Activated naive CD4-positive, alpha-beta T cell treated with Interleukin-2 at 50 U/mL for 16 hours (primary cell): ENCODE data around the gene SHOX.
"Not testable (repeated sequence)": the region's sequence is repeated elsewhere in the genome, so short reads cannot be mapped to it uniquely, and the experiment has no call there.

Experiments
- DNase-seq: peaks from one replicate; pipeline ENCODE4 v3.0.0-alpha.2; 2020

SHOX gene

GRCh38 chrX:630612-631496 is at the start of gene SHOX:
TSS of gene SHOX (plus strand) at chrX:630791. CDS start at chrX:630898, 107 bp downstream.
- no peak for DNase-seq

GRCh38 chrX:581066-581465 is 49.5 kb upstream of the SHOX start:
- no peak for DNase-seq

- DNase-seq = no peak
Observed at GRCh38 chrX:581720-582298, 48.8 kb upstream of the SHOX start.

GRCh38 chrX:584572-584971 is 46.0 kb upstream of the SHOX start:
- DNase-seq = no peak

GRCh38 chrX:585115-585808 is 45.3 kb upstream of the SHOX start:
- DNase-seq = no peak

- DNase-seq = no peak
Observed at GRCh38 chrX:586351-586750, 44.2 kb upstream of the SHOX start.

GRCh38 chrX:589261-589660 is 41.3 kb upstream of the SHOX start:
- not testable (repeated sequence) for DNase-seq

GRCh38 chrX:590693-591404 is 39.7 kb upstream of the SHOX start:
- DNase-seq = no peak

GRCh38 chrX:599837-600715 is 30.5 kb upstream of the SHOX start:
- DNase-seq = no peak

- DNase-seq = not testable (repeated sequence)
Observed at GRCh38 chrX:603029-603428, 27.6 kb upstream of the SHOX start.

GRCh38 chrX:604616-605015 is 26.0 kb upstream of the SHOX start:
- DNase-seq = not testable (repeated sequence)

GRCh38 chrX:608088-608487 is 22.5 kb upstream of the SHOX start:
- not testable (repeated sequence) for DNase-seq

GRCh38 chrX:614136-614535 is 16.5 kb upstream of the SHOX start:
- no peak for DNase-seq

- no peak for DNase-seq
Observed at GRCh38 chrX:617401-617800, 13.2 kb upstream of the SHOX start.

- no peak for DNase-seq
Observed at GRCh38 chrX:617891-618290, 12.7 kb upstream of the SHOX start.

- DNase-seq = not testable (repeated sequence)
Observed at GRCh38 chrX:618304-618703, 12.3 kb upstream of the SHOX start.

GRCh38 chrX:618761-619450 is 11.7 kb upstream of the SHOX start:
- no peak for DNase-seq

- no peak for DNase-seq
Observed at GRCh38 chrX:619451-619811, 11.2 kb upstream of the SHOX start.

GRCh38 chrX:619812-620531 is 10.6 kb upstream of the SHOX start:
- DNase-seq = no peak

- no peak for DNase-seq
Observed at GRCh38 chrX:621705-622503, 8.7 kb upstream of the SHOX start.
